ENCODE measurements around the gene DNER.
"Not testable (repeated sequence)": the region's sequence is repeated elsewhere in the genome, so short reads cannot be mapped to it uniquely, and the experiment has no call there.

DNER gene

DNA sequence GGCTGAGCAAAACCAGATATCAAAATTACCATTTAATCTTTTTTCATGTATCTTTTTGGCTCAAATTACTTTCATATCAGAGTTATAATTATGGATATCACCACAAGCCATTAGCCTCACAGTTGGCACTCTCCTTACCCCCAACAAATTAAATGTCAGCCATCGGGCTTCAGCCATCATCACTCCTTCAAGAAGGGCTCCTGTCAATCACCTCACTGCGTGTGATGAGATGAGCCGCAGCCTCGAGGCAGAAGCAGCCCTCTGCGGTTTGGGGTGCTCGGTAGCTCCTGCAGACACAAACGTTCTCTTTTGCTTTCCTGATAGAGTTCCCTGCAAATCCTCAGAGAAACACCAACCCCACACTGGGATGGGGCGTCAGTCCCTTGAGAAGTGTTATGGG, 94.1 kb downstream of the DNER start:
- TF ChIP-seq, protein P1, sequence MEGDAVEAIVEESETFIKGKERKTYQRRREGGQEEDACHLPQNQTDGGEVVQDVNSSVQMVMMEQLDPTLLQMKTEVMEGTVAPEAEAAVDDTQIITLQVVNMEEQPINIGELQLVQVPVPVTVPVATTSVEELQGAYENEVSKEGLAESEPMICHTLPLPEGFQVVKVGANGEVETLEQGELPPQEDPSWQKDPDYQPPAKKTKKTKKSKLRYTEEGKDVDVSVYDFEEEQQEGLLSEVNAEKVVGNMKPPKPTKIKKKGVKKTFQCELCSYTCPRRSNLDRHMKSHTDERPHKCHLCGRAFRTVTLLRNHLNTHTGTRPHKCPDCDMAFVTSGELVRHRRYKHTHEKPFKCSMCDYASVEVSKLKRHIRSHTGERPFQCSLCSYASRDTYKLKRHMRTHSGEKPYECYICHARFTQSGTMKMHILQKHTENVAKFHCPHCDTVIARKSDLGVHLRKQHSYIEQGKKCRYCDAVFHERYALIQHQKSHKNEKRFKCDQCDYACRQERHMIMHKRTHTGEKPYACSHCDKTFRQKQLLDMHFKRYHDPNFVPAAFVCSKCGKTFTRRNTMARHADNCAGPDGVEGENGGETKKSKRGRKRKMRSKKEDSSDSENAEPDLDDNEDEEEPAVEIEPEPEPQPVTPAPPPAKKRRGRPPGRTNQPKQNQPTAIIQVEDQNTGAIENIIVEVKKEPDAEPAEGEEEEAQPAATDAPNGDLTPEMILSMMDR (IDR thresholded peaks at IDR 0.05; ENCODE audit: extremely low read depth, insufficient read depth, missing control alignments), result no peak
- in situ Hi-C loops (cut with MboI; ENCODE audit: low pct_unique_long_range_greater_than_20kb, low sequenced_read_pairs, unreplicated experiment), result no loop called here
- no peak for DNase-seq (ENCODE audit: low spot score)

DNA sequence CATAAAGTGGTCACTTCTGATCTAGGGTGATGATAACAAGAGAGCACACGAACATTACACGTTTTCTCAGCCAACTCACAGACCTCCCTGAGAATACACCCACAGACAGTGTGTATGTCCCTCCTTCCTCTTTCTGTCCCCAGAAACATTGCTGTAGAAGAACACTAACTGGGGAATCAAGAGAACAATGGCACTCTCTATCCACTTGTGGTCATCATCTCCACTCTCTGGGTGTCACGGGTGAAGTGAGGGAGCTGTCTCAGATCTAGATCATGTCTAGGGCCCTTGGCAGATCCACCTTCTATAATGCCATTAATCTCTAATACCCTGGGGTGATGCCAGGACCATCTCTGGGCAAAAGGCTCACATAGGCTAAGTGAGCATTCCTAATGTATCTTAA, 97.9 kb downstream of the DNER start:
- TF ChIP-seq, protein P1 (IDR thresholded peaks at IDR 0.05; ENCODE audit: extremely low read depth, insufficient read depth, missing control alignments), result no peak
- DNase-seq (ENCODE audit: low spot score), result no peak
- in situ Hi-C loops (cut with MboI; ENCODE audit: low pct_unique_long_range_greater_than_20kb, low sequenced_read_pairs, unreplicated experiment), result no loop called here

DNA sequence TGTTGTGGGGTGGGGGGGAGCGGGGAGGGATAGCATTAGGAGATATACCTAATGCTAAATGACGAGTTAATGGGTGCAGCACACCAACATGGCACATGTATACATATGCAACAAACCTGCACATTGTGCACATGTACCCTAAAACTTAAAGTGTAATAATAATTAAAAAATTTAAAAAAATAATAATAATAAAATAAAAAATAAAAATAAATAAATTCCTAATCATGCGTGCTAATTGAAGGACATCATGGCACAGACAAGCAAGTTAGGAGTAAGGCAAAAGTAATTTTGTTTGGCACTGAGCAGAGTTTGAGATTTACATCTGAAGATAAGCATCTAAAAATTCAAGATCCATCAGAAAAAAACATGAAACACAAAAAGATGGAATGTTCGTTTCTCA, 100.3 kb downstream of the DNER start:
- DNase-seq (ENCODE audit: low spot score); in situ Hi-C loops (cut with MboI; ENCODE audit: low pct_unique_long_range_greater_than_20kb, low sequenced_read_pairs, unreplicated experiment): not testable (repeated sequence)

DNA sequence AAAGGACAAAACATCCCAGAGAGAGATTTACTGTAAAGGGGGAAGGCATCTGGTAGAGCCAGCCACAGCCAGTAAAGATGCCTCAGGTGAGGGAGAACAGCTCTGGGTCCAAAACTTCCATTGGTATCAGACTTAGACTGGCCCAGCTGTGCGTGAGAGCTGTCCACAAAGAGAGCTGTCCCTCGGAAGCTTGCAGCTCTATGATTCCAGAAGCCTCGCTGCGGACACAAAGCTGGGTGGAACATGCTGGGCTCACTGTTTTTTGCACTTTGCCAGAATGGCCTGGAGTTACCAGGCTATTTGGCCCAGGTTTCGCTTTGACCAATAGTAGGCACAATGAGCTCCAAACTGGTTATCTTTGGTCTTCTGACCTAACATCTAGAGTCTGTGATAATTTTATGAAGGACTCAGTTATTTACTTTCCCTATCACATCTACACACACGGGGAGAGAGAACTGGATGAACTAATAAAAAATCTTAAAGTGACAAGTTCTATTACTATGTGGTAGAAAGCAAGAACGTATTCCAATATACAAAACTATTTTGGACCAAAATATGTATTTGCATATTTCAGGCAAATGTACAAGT, 101.9 kb downstream of the DNER start:
- in situ Hi-C loops (cut with MboI; ENCODE audit: low pct_unique_long_range_greater_than_20kb, low sequenced_read_pairs, unreplicated experiment), result no loop called here
- no peak for DNase-seq (ENCODE audit: low spot score)
- TF ChIP-seq, protein P1 (IDR thresholded peaks at IDR 0.05; ENCODE audit: extremely low read depth, insufficient read depth, missing control alignments), result no peak

DNA sequence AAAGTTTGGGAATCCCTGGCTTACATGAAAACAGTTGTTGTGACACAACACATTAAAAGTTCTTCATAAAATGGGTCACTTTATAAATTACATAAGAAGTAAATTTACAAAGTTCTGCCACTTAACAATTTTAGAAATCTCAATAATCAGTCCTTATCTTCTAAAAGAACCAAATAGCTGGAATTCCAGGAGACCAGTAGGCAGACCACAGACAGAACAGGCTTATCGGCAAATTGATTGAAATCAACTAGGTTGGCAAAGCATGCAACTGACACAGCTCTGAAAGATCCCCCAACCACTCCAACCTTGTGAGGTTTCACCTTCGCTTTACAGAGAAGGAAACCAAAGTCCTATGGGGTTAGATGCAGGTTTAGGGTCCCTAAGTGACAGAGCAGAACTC, 103.0 kb downstream of the DNER start:
- in situ Hi-C loops (cut with MboI; ENCODE audit: low pct_unique_long_range_greater_than_20kb, low sequenced_read_pairs, unreplicated experiment), result no loop called here
- DNase-seq (ENCODE audit: low spot score), result no peak
- TF ChIP-seq, protein P1 (IDR thresholded peaks at IDR 0.05; ENCODE audit: extremely low read depth, insufficient read depth, missing control alignments), result no peak

DNA sequence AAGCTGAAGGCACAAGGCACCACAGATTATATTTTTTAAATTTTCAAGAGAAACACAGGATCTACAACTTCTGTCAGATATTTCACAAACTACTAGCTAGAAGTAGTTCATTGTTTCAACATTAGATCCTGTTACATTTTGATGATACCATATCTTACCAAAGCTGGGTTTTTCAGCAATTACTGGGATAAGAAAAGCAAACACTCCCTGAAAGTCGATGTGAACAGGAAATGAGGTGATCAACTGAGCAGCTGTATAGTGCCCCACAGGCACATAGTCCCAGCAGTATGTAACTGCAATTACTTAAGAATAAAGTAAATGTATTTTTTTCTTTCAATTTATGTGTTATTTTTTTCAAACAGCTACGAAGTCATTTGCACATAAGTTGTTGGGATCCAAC, 103.5 kb downstream of the DNER start:
- TF ChIP-seq, protein P1 (IDR thresholded peaks at IDR 0.05; ENCODE audit: extremely low read depth, insufficient read depth, missing control alignments), result no peak
- in situ Hi-C loops (cut with MboI; ENCODE audit: low pct_unique_long_range_greater_than_20kb, low sequenced_read_pairs, unreplicated experiment), result no loop called here
- no peak for DNase-seq (ENCODE audit: low spot score)

DNA sequence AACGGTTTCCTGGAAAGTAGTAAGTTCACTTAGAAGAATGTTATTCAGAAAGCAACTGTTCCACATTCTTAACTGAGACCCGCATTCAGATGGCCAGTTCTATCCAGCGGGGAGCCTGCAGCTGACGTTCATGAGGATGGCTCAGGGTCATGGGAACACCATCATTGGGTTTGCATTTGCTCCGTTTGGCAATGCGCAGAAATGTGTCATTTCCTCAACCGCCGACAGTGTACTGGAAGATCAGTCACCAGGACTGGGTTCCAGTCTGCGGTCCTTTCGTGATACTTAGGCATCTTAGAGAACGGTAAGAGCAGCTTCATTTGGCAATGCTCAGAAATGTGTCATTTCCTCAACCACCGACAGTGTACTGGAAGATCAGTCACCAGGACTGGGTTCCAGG, 104.0 kb downstream of the DNER start:
- no peak for DNase-seq (ENCODE audit: low spot score)
- TF ChIP-seq, protein P1 (IDR thresholded peaks at IDR 0.05; ENCODE audit: extremely low read depth, insufficient read depth, missing control alignments), result no peak

More for the DNA sequence above, 104.0 kb downstream of the DNER start:
- in situ Hi-C loops (cut with MboI; ENCODE audit: low pct_unique_long_range_greater_than_20kb, low sequenced_read_pairs, unreplicated experiment), result no loop called here

All from GM13977 (cell line).